Fibroblast of upper back skin (primary cell): Measurements from ENCODE around the gene SNX11.

Experiments
- DNase-seq: peaks from one replicate; pipeline ENCODE4 v3.0.0-alpha.2; 2013

SNX11 gene

DNA sequence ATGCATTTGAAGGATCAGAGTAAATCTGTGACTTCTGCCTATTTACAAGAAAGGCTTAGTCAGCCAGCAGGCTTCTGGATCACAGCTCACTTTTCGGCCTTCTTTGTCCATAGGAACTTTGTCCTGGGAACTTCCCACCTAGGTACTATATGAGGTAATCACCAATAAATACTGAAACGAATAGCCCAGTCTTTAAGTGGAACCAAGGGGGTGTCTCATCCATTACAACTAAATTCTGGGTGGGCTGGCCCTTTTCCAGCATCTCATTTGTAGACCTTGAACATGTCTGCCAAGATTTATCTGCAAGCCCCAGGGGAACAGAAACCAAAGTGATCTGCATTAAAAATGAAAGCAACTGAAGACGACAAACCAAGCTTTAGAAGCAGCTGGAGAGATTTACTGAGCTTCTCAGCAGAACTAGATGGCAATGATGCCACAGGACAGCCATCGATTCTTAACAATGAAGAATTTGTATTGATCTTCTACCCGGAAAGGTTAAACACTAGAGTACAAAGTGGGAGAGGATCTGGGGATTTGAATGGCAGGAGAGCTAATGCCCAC, 55.5 kb downstream of the SNX11 start:
- DNase-seq, result peak; percentile 42

DNA sequence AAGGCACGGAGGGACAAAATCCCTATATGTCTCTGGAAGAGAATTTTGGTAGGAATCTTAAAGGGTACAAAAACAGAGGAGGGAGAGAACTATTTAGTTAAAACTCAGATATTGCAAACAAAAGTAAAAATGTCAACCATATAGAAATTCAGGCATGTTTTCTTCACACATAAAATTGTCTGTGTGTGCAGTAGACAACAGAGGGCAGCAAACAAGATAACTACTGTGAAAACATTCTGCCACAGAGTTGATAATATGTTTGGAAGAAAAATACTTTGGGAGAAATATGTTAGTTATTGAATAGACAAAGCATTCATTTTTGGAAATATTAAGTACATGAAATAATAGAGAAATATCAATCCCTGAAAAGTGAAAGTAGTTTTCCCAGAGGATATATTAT, 56.2 kb downstream of the SNX11 start:
- no peak for DNase-seq

DNA sequence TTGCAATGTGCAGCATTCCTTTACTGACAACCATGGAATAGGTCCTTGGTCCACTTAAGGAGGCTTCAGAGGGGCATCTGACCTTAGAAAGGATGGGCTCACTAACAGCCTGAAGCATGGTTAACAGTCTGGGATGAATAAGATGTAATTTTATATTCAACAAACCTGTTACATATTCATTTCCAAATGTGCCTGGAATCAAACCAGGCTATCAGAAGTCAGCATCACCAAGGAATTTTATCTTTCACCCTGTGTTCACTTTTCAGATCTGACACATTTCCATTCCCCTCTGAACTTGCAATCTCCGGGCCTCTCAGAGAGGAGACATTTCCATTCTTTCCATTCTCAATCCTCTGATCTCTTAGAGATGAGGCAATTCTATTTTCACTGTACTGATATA, 62.4 kb downstream of the SNX11 start:
- DNase-seq, result no peak
